ENCODE measurements around the gene ACE2.
A peak's percentile ranks its signal among the peaks of the same experiment; 100 is the strongest.

The ACE2 gene

DNA sequence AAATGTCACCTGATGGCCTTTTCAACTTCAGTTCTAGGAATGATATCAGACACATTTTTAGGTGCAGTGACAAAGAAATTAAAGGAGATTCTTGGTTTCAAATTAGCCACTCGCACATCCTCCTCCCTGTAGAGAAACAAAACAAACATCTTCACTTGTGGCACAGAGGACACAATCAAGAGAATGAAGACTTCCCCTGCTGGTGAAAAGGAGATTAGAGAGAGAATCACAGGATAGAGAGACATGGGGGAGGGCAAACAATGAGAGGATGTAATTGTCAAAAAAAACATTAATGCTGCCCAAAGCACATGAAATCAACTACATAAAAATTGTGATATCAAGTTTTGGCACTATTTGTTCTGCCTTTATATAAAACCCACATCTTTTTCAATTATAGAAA lies 34.5 kb downstream of the ACE2 start:
- H3K27ac ChIP-seq = no peak overlapping the region
- no peak for DNase-seq (ENCODE audit: low spot score)
- H3K4me3 ChIP-seq = no peak overlapping the region
- TF ChIP-seq, protein P1, sequence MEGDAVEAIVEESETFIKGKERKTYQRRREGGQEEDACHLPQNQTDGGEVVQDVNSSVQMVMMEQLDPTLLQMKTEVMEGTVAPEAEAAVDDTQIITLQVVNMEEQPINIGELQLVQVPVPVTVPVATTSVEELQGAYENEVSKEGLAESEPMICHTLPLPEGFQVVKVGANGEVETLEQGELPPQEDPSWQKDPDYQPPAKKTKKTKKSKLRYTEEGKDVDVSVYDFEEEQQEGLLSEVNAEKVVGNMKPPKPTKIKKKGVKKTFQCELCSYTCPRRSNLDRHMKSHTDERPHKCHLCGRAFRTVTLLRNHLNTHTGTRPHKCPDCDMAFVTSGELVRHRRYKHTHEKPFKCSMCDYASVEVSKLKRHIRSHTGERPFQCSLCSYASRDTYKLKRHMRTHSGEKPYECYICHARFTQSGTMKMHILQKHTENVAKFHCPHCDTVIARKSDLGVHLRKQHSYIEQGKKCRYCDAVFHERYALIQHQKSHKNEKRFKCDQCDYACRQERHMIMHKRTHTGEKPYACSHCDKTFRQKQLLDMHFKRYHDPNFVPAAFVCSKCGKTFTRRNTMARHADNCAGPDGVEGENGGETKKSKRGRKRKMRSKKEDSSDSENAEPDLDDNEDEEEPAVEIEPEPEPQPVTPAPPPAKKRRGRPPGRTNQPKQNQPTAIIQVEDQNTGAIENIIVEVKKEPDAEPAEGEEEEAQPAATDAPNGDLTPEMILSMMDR (IDR thresholded peaks at IDR 0.05) = no peak

DNA sequence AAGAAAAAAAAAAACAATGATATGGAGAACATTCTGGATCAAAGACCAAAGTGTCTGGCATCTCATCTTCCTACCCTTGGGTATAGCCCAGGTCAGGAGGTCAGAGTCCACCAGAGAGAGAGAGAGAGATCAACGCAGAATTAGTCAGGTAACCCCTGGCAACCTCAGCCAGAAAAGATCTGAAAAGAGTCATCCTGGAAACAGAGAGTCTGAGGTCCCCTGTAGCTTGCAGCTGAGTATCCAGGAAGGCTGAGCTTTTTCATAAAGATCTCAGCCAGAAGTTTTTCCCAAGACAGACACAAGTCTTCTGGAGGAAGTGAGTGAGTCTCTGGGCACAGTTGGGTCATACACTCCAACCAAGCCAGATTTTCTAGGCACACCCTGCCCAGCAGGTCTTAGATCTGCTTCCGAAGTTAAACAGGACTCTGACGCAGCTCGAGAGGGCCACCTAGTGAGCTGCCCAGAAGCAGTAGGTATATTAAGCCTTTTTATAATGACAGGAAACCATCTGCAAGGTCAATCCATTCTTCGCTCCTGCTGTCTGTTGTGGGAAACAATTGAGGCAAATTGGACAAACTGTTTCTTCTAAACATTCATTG lies 35.7 kb downstream of the ACE2 start:
- Histone ChIP-seq H3K27ac (no peak overlapping the region), H3K4me3 (no peak overlapping the region)
- TF ChIP-seq, protein P1 (IDR thresholded peaks at IDR 0.05) = no peak
- DNase-seq (ENCODE audit: low spot score) = peak; percentile 75

DNA sequence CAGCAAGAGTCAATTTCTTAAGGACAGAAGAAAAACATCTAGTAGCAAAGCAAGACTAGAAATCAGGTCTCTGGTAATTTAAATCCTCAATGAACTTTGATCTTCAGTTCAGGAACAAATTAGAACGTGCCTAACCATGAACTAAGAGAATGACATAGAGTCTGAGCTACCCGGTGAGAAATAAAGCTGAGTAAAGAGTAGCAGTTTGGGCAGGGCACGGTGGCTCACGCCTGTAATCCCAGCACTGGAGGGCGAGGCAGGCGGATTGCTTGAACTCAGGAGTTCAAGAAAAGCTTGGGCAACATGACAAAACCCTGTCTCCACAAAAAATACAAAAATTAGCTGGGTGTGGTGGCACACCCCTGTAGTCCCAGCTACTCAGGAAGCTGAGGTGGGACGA lies 37.7 kb downstream of the ACE2 start:
- no peak overlapping the region for H3K4me3 ChIP-seq
- TF ChIP-seq, protein P1 (IDR thresholded peaks at IDR 0.05) = no peak
- DNase-seq (ENCODE audit: low spot score) = no peak
- H3K27ac ChIP-seq = no peak overlapping the region

DNA sequence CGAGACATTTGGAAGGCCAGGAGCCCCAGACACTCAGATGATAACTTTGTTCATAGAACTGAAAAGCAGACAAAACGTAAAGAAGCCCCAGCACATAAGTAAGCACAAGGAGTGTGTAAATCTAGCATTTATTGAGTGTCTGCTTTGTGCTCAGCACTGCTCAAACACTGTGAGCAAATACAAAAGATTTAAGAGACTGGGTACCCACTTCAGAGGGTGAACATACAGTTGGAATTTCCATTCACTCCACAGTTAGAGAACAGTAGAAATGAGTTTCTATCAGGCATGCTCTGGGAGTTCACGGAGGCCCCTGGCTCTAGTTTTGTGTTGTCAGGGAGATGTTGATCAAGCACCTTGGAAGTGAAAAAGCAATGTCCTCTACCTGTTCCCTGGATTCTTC lies 39.8 kb downstream of the ACE2 start:
- Histone ChIP-seq H3K4me3 (no peak overlapping the region), H3K27ac (no peak overlapping the region)
- no peak for DNase-seq (ENCODE audit: low spot score)
- TF ChIP-seq, protein P1 (IDR thresholded peaks at IDR 0.05) = no peak

DNA sequence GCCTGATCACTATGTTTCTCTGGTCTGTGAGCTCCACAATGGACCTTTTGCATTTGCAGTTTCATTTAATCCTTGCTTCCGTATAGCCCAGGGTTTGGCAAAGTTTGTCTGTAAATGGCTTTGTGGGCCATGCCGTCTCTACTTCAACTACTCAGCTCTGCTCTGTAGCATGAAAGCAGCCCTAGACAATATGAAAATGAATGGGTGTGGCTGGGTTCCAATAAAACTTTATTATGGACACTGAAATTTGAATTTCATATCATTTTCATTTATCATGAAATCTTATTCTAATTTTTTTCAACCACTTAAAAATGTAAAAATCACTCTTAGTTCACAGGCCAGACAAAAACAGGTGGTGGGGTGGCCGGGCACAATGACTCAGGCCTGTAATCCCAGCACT lies 41.5 kb downstream of the ACE2 start:
- no peak overlapping the region for H3K4me3 ChIP-seq
- no peak overlapping the region for H3K27ac ChIP-seq
- TF ChIP-seq, protein P1 (IDR thresholded peaks at IDR 0.05) = no peak
- DNase-seq (ENCODE audit: low spot score) = no peak

DNA sequence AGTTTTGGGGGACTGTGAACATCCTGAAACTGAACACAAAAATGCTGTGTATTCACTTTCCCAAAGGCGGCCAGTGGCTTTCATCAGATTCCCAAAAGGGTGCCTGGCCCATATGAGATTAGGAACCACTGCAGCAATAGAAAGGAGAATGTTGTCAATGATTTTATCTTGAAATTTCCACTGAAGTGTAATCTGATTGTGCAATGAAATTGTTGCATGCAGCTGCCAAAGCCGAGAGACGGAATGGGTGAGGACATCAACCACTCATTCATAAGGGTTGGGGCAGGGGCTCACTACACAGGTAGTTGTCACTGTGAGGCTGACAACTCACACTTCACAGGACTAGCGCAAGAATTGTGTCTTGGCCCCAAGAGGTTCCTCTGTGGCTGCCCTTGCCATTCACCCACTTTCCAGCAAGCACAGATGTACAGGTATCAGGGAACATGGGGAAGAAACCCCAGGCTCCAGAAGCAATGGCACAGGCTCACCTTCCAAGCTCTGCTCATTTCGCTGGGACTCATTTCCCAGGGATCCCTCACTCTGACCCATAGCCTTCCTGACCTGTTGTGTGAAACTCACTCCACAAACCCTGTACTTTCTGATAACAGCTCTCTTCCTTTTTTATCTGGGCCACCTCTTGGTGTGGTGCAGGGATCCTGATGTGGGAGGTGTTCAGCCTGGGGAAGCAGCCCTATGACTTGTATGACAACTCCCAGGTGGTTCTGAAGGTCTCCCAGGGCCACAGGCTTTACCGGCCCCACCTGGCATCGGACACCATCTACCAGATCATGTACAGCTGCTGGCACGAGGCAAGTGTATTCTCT lies 51.4 kb downstream of the ACE2 start:
- TF ChIP-seq, protein P1 (IDR thresholded peaks at IDR 0.05) = no peak
- Histone ChIP-seq H3K27ac (no peak overlapping the region), H3K4me3 (no peak overlapping the region)
- DNase-seq (ENCODE audit: low spot score) = no peak

DNA sequence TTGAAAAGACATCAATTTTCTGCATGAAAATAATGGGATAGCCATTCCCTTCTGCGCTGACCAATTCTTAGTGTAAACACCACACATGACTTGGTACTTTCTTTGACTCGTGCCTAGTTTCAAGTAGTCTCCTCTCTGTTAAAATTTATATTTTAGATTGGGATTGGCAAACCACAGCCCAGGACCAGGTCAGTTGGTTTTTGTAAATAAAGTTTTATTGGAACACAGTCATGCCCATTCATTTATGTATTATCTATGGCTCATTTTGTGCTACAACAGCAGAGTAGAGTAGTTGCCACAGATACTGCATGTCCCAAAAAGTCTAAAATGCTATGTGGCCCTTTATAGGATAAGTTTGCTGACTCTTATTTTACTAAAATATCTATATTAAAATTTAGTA lies 53.4 kb downstream of the ACE2 start:
- H3K4me3 ChIP-seq = no peak overlapping the region
- no peak overlapping the region for H3K27ac ChIP-seq
- TF ChIP-seq, protein P1 (IDR thresholded peaks at IDR 0.05) = no peak
- DNase-seq (ENCODE audit: low spot score) = no peak
